ENCODE data around the gene MFSD11. TPM values are rescaled to one million over a fixed set of nuclear protein-coding genes. Genes with fewer than 3 reads are reported as not detected.

Gene MFSD11
- total and polyA plus RNA-seq, 2 of the 8 experiments (the other 6 are each of a cell fraction or from before 2014, with no cell fraction given): 17.7 to 19.8 TPM

DNA sequence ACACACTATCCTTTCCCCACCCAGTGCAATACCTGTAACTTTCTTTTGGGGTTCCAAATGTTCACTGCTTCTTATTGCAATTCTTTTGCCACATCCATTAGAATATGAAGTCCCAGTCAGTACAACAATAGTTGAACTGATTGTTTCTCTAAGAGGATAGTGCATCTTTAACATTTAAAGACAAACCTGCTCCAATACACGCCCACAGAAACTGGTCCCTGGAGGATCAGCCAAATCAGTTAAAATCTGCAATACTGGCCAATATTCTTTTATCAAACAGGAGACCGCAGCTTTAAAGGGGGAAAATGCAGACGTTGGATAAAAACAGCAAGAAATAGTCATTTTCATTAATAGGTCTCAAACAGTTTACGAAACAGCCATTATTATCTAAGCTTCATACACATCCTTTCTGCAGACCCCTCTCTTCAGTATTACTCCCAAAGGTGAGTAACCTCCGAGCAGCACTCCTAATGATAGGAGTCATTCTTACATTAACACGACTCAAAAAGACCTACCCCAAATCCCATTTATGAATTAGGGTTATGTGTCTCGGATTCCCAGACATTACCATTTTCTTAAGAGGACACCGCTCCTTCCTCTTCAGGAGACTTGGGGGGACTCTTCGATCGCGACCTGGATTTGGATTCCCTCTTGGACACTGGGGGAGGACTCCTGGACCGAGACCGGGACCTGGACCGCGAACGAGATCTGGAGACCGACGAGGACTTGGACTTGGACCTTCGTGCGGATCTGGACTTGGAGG lies 2.2 kb upstream of the MFSD11 start:
- Histone ChIP-seq H4K5ac (ENCODE audit: insufficient read length, low read depth, low read length) (peak overlapping the region; percentile 85), H3K79me2 (ENCODE audit: control insufficient read depth in 1 of 2, insufficient read depth in 2 of 2, low read length in 2 of 2) (peaks cover 16 to 62% of the 10 kb centered on the region in 2 experiments), H3K9ac (replicated peaks in 1 of 4; ENCODE audit: extremely low read depth in 1 of 4, low read depth in 3 of 4, low read length in 3 of 4) (peak overlapping the region; percentile 99 to 100 (median 100)), H2BK120ac (replicated peaks; ENCODE audit: low read depth, low read length) (no peak overlapping the region), H3K23ac (ENCODE audit: insufficient read length) (no peak overlapping the region), H2AFZ (ENCODE audit: low read length) (no peak overlapping the region), H3K4me2 (ENCODE audit: insufficient read depth in 1 of 2, low read depth in 2 of 2, low read length in 2 of 2) (peak overlapping the region; percentile 72 to 88), H2BK15ac (ENCODE audit: low read length) (no peak overlapping the region), H2BK20ac (ENCODE audit: low read length) (no peak overlapping the region), H3K36me3 (ENCODE audit: control insufficient read depth in 2 of 4, insufficient read depth in 4 of 4, low read length in 3 of 4) (peaks cover 15 to 48% (median 36%) of the 10 kb centered on the region in 4 experiments), H2BK5ac (ENCODE audit: low read depth, low read length) (peak overlapping the region; percentile 90), H3K4me3 (ENCODE audit: extremely low read depth in 1 of 4, insufficient read depth in 2 of 4, low read depth in 3 of 4, low read length in 4 of 4) (peak overlapping the region; percentile 88 to 100 (median 98)), H3K9me3 (ENCODE audit: insufficient read depth in 2 of 2, low read depth in 1 of 2, low read length in 1 of 2) (no peaks in the 10 kb centered on the region), H3K4ac (replicated peaks; ENCODE audit: insufficient read length, low read depth, low read length) (peak overlapping the region; percentile 44), H4K91ac (replicated peaks; ENCODE audit: insufficient read length, low read length) (peak overlapping the region; percentile 76), H3K4me1 (replicated peaks in 1 of 4; ENCODE audit: control insufficient read depth in 3 of 4, insufficient read depth in 4 of 4, low read length in 3 of 4) (peaks cover 3 to 12% (median 7%) of the 10 kb centered on the region in 4 experiments; a peak in 6 of 7 replicates), H3K14ac (ENCODE audit: insufficient read length) (no peak overlapping the region), H2BK12ac (ENCODE audit: low read depth, low read length) (no peak overlapping the region), H3K27ac (ENCODE audit: low read depth, low read length) (peak overlapping the region; percentile 98), H3K18ac (ENCODE audit: extremely low read depth, low read length) (peak overlapping the region; percentile 84; the same call in 1 of the 2 replicates), H2AK5ac (ENCODE audit: low read depth, low read length) (0 out of 2 replicates have a peak overlapping the region, but pooled peaks have one; percentile 82), H3K79me1 (ENCODE audit: low read depth, low read length) (no peaks in the 10 kb centered on the region), H3K23me2 (ENCODE audit: low read depth, low read length) (peaks cover 9% of the 10 kb centered on the region; the same call in 1 of the 2 replicates), H3K56ac (replicated peaks; ENCODE audit: insufficient read length, low read depth, low read length) (peak overlapping the region; percentile 60), H4K20me1 (replicated peaks in 1 of 2; ENCODE audit: control insufficient read depth in 1 of 2, insufficient read depth in 2 of 2, low read length in 2 of 2) (peaks cover 17% of the 10 kb centered on the region in 2 experiments), H3K27me3 (replicated peaks in 1 of 4; ENCODE audit: control insufficient read depth in 3 of 4, extremely low read depth in 1 of 4, insufficient read depth in 3 of 4, low read length in 3 of 4) (no peaks in the 10 kb centered on the region), H4K8ac (ENCODE audit: extremely low read depth, insufficient read depth, low read length) (peak overlapping the region; percentile 75)
- POLR2A ChIA-PET (ENCODE audit: partially characterized antibody): interaction anchor here (0.6 to 9.2 kb wide), 19 partner anchors 10 to 510 kb away, joined by 3 to 181 read pairs (median 4); partner anchors contain the start of genes JMJD6, METTL23 and MXRA7
- DNase-seq (ENCODE audit: low read depth in 1 of 2, low spot score in 2 of 2): no peak
- FAIRE-seq: no peak
- TF ChIP-seq, protein P1, sequence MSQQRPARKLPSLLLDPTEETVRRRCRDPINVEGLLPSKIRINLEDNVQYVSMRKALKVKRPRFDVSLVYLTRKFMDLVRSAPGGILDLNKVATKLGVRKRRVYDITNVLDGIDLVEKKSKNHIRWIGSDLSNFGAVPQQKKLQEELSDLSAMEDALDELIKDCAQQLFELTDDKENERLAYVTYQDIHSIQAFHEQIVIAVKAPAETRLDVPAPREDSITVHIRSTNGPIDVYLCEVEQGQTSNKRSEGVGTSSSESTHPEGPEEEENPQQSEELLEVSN (IDR thresholded peaks at IDR 0.05): no peak
- TF ChIP-seq EGR1 (IDR thresholded peaks at IDR 0.05; ENCODE audit: borderline replicate concordance, low read depth, low read length): no peak
- TF ChIP-seq SAP30 (IDR thresholded peaks at IDR 0.05; ENCODE audit: insufficient read depth, insufficient replicate concordance, low read length): peak; percentile 74
- TF ChIP-seq POLR2A (IDR thresholded peaks at IDR 0.05; ENCODE audit: control extremely low read depth in 1 of 2, low read depth in 2 of 2, low read length in 2 of 2): peak in 1 of 2 experiments; percentile 44; a peak in 2 of 3 replicates
- WGBS, 2 experiments (ENCODE audit: extremely low coverage in 1 of 2, insufficient coverage in 1 of 2, insufficient read length in 1 of 2, insufficient replicate concordance in 2 of 2, low coverage in 1 of 2, low lambda C conversion rate in 2 of 2, missing lambda C conversion rate in 1 of 2): 3% methylated on average over 17 of the region's 20 CpGs; no CpG with 5 or more reads in 1 of the 2 experiments
- CTCF ChIA-PET (ENCODE audit: partially characterized antibody): interaction anchor here (0.6 to 1.8 kb wide), 3 partner anchors 8 to 78 kb away, joined by 3 read pairs; partner anchors contain the start of gene METTL23
